NB4 (cell line): ENCODE data around the gene WLS.

Experiments used
- DNase-seq: peaks from one replicate; pipeline ENCODE4 v3.0.0; 2010; ENCODE audit warnings: low read depth
- H3K4me3 ChIP-seq: one replicate; pipeline ENCODE4 v1.5.1; 2011; ENCODE audit warnings: mild to moderate bottlenecking, low read depth, low read length, moderate library complexity
- MYC ChIP-seq: IDR thresholded peaks from 2 replicates; pipeline ENCODE4 v1.6.1; 2011; ENCODE audit warnings: low read depth, low read length
- POLR2A ChIP-seq: IDR thresholded peaks from 2 replicates; pipeline ENCODE4 v1.6.1; 2011; ENCODE audit warnings: mild to moderate bottlenecking; ENCODE audit not compliant: insufficient read length; ENCODE audit errors: extremely low read depth
- TF ChIP-seq, protein P1 (sequence below): IDR thresholded peaks from 2 replicates; pipeline ENCODE4 v1.6.1; 2011; ENCODE audit warnings: low read depth, low read length
- TF ChIP-seq, protein P2 (sequence below): IDR thresholded peaks from one replicate; pipeline ENCODE4 v1.5.1; 2012; ENCODE audit warnings: low read depth, low read length

WLS gene

DNA sequence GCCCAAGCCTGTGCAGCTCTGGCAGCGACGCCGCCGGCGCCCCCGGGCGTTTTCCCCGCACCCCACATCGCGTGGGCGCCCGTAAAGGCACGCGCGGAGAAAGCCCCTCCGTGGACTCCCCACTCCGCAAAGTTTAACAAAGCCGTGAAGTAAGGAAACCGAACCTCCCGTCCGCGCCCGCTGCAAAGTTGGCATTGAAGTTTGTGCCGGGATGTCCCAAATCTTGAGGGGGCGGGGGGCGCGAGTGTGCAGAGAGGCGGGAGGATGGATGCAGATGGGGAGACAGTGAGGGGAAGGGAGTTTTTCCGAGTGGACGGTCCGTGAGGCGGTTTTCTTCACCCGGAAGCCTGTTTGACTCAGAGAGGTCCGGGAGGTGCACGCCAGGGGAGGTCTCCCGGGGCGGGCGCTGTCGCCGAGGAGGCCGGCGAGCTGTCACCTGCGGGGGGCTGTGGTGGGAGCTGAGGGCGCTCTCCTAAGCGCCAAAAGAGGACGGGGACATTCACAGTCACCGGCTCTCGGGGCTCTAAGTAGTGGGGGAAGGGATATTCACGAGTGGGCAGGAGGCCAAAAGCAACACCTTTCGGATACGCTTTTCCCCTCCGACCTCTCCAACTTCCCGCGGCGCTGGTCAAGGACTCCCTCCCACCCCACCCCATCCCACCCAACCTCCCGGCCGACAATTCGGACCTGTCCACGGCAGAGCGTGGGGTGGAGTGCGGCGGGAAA lies 1.3 kb downstream of the WLS start:
- no peak for DNase-seq
- TF ChIP-seq, protein P1, sequence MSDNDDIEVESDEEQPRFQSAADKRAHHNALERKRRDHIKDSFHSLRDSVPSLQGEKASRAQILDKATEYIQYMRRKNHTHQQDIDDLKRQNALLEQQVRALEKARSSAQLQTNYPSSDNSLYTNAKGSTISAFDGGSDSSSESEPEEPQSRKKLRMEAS: no peak
- TF ChIP-seq, protein P2, sequence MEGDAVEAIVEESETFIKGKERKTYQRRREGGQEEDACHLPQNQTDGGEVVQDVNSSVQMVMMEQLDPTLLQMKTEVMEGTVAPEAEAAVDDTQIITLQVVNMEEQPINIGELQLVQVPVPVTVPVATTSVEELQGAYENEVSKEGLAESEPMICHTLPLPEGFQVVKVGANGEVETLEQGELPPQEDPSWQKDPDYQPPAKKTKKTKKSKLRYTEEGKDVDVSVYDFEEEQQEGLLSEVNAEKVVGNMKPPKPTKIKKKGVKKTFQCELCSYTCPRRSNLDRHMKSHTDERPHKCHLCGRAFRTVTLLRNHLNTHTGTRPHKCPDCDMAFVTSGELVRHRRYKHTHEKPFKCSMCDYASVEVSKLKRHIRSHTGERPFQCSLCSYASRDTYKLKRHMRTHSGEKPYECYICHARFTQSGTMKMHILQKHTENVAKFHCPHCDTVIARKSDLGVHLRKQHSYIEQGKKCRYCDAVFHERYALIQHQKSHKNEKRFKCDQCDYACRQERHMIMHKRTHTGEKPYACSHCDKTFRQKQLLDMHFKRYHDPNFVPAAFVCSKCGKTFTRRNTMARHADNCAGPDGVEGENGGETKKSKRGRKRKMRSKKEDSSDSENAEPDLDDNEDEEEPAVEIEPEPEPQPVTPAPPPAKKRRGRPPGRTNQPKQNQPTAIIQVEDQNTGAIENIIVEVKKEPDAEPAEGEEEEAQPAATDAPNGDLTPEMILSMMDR: no peak
- TF ChIP-seq POLR2A (no peak), MYC (no peak)
- H3K4me3 ChIP-seq: no peak overlapping the region

DNA sequence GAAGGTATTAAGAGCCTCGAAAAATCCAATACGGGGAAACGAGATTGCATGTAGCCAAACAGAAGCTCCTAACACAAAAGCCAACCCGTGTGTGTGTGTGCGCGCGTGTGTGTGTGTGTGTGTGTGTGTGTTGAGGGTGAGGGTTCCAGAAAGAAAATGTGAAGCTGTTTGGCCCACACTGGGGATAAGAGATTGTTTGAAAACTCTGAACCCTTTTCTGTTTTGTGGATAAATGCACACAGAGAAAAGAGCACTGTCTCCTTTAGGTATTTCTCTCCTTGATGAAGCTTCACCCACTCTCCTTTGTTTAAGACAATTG lies 1.9 kb downstream of the WLS start:
- TF ChIP-seq MYC (no peak), POLR2A (no peak)
- TF ChIP-seq, protein P2: no peak
- TF ChIP-seq, protein P1: no peak
- no peak for DNase-seq
- H3K4me3 ChIP-seq: no peak overlapping the region

- TF ChIP-seq, protein P2: no peak
- TF ChIP-seq, protein P1: no peak
- no peak for TF ChIP-seq POLR2A
- TF ChIP-seq MYC: no peak
- H3K4me3 ChIP-seq: no peak overlapping the region
- no peak for DNase-seq
Observed at GRCh38 chr1:68229650-68230483, 2.5 kb downstream of the WLS start.

GRCh38 chr1:68228851-68229250 lies 3.5 kb downstream of the WLS start:
- TF ChIP-seq, protein P1: no peak
- TF ChIP-seq MYC: no peak
- TF ChIP-seq POLR2A: no peak
- TF ChIP-seq, protein P2: no peak
- DNase-seq: no peak
- H3K4me3 ChIP-seq: no peak overlapping the region

DNA sequence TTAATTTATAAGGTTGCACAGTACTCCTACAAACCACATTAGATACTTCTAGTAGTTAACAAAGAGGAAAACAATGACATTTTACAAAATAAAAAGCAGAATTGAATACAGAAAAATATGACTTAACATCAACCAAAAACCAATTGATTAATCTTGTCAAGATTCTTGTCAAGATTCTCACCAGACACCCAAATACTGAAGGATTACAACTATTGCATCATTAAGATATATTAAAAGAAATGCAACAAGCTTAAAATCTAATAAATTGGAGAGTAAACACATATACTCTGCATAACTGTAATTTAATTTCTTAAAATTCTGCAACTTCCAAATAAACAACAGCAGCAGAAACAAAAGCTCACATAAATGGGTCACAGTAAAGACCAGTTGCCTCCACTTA lies 4.7 kb downstream of the WLS start:
- no peak overlapping the region for H3K4me3 ChIP-seq
- no peak for DNase-seq
- TF ChIP-seq, protein P1: no peak
- TF ChIP-seq, protein P2: no peak
- TF ChIP-seq MYC: no peak
